T-helper 1 cell treated with Interleukin-12 subunit alpha and Interleukin-12 subunit beta and Interleukin-4 antibody, amounts not matched to agents 30 ng/mL and 1 ng/mL, for 36 hours (primary cell): ENCODE data around the gene ACY1. TPM values are rescaled to one million over a fixed set of nuclear protein-coding genes. Genes with fewer than 3 reads are reported as not detected.

Experiments
- intact Hi-C: fragments of 100-400 bp; cut with micrococcal nuclease; formaldehyde crosslinking; loops from one replicate; pipeline ENCODE4 v1.15.1; 2024
- total RNA-seq: library from RNA; stranded (reverse); gene quantifications from 2 replicates; pipeline ENCODE4 v1.2.3, GENCODE V29; 2022

Gene ACY1
- total RNA-seq, 1 donor from 2014 or later, result 23.1 TPM

DNA sequence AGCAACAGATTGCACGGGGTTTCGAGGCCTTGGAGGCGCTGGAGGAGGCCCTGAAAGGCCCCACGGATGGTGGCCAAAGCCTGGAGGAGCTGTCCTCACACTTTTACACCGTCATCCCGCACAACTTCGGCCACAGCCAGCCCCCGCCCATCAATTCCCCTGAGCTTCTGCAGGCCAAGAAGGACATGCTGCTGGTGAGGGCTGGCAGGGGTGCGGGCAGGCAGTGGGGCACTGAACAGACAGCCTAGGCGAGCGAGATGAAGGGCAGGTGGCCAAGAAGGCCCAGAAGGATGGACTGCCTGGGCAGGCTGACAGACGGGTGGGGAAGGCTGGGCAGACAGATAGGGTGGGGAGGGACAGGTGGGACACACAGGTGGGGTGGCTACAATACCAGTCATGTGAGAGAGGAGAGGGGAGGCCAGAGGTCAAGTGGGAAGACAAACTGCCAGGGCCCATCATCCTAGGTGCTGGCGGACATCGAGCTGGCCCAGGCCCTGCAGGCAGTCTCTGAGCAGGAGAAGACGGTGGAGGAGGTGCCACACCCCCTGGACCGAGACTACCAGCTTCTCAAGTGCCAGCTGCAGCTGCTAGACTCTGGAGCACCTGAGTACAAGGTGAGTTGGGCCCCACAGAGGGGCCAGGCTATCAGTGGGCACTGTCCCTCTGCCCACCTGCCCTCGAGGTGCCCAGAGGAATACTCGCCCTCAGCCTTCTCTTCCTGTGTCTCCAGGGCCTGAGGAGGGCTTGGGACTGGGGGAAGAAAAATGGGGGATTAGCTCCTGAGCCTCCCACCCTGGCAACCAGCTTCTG is 38.1 kb upstream of the ACY1 start:
- intact Hi-C loops, result loop anchor here (10.0 kb wide), 1 partner anchor 1330 kb away; the partner anchor contains the start of genes CISH and MAPKAPK3

DNA sequence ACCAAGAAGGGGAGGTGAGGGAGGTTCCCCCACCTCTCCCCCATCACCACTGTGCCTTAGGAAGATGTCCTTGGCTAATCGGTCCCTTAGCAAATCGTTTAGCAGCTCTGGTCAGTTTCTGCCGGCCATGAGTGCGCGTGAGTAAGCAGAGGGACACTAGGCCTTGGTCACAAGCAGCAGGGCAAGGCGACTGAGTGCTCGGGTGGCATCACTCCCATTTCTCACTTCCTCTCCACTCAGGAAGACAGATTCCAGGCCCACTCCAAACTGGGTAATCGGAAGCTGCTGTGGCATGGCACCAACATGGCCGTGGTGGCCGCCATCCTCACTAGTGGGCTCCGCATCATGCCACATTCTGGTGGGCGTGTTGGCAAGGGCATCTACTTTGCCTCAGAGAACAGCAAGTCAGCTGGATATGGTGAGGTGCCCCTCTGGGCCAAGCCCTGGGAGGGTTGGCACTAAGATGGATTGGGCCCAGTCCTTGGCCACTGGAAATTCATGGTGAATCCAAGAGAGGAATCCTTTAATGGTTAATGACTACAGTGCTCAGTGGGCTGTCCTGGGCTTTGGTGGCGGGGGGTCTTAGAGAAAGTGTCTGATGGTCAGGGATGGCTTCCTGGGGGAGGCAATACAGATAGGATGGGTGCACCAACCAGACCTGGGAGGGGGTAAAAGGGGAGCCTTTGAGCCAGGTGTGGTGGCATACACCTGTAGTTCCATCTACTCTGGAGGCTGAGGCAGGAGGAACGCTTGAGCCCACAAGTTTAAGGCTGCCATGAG is 37.2 kb upstream of the ACY1 start:
- intact Hi-C loops, result loop anchor here (10.0 kb wide), 1 partner anchor 1331 kb away; the partner anchor contains the start of genes CISH and MAPKAPK3

DNA sequence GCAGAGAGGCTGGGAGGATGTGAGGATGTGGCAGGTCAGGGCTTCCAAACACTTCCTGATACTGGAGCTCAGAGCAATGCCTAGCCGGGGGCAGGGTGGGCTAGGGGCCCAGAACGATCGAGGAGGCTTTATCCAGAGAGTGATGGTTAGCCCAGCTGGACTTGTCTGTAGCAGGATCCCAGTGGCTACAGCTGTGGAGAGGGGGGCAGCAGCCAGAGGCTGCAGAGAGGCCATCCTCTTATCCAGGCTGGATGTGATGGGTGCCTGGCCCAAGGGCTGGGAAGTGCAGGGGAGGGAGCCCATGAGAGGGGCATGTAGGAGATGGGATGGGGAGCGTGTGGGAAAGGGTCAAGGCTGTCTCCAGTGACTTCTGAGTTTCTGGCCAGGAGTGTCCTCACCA is 36.5 kb upstream of the ACY1 start:
- intact Hi-C loops, result loop anchor here (10.0 kb wide), 1 partner anchor 1332 kb away; the partner anchor contains the start of genes CISH and MAPKAPK3

DNA sequence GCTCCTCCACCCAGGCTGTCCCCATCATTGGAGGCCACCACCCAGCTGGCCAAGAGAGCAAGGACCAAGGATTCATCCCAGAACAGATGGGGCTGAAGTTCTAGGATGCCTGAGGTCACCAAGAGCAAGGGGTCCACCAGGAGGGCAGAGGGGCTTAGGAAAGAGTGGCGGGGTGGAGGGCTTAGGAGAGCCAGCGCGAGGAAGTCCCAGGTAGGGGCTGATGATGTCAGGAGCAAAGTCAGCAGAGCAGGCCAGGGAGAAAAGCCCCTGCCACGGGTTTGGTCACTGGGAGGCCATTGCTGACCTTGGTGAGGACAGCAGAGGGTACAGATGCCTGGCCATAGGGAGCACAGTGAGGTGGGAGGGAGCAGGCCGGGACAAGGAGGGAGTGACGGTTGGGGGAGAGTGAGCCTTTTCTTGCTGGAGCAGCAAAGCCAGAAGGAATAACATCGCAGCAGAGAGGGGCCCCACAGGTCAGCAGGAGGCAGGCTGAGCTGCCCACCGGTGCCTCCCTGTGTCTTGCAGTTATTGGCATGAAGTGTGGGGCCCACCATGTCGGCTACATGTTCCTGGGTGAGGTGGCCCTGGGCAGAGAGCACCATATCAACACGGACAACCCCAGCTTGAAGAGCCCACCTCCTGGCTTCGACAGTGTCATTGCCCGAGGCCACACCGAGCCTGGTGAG is 36.0 kb upstream of the ACY1 start:
- intact Hi-C loops, result loop anchor here (10.0 kb wide), 1 partner anchor 1333 kb away; the partner anchor contains the start of genes CISH and MAPKAPK3

DNA sequence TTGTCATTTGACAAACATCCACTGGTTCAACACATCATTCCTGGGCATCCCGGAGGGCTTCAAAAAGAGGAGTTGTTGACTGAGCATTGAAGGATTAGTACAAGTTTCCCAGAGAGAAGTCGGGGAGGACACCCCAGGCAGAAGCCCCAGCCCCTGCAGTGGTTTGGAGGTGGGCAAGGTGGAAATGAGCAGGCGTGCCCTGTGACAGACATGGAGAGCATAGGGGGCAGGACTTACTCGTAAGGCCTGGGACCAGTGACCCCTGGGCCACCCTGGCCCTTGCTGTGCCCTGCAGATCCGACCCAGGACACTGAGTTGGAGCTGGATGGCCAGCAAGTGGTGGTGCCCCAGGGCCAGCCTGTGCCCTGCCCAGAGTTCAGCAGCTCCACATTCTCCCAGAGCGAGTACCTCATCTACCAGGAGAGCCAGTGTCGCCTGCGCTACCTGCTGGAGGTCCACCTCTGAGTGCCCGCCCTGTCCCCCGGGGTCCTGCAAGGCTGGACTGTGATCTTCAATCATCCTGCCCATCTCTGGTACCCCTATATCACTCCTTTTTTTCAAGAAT is 35.2 kb upstream of the ACY1 start:
- intact Hi-C loops, result loop anchor here (10.0 kb wide), 1 partner anchor 1333 kb away; the partner anchor contains the start of genes CISH and MAPKAPK3

DNA sequence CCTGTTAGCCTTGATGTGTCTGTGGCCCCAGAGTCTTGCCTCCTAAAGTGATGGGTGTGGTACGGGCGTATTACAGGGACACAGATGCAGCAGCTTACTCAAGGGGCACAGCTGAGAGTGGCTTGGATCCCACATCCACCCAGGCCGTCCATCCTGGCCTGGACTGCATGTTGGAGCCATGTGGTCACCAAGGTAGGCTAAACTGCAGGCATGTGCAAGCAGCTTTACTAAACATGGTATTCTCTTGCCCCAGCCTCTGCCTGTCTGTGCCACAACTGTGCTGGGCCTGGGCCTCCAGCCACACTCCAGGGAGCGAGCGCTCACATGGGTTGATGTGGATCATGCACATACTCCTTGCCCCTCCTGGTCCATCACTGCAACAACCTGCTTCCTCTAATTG is 34.2 kb upstream of the ACY1 start:
- intact Hi-C loops, result loop anchor here (10.0 kb wide), 1 partner anchor 1334 kb away; the partner anchor contains the start of genes CISH and MAPKAPK3

DNA sequence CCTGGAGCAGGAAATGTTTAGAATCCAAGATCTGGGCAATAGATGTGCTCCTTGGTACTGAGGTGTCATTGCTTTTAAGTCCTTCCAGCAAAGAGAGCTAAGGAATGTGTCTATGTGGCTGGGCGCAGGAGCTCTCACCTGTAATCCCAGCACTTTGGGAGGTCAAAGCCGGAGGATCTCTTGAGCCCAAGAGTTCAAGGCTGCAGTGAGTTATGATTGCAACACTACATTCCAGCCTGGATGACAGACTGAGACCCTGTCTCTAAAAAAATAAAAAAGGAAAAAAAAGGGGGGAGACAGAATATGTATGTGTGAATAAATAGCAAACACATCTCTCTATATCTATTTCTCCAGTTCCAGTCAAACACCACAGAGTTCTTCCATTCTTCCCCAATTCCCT is 32.4 kb upstream of the ACY1 start:
- intact Hi-C loops, result no loop called here

DNA sequence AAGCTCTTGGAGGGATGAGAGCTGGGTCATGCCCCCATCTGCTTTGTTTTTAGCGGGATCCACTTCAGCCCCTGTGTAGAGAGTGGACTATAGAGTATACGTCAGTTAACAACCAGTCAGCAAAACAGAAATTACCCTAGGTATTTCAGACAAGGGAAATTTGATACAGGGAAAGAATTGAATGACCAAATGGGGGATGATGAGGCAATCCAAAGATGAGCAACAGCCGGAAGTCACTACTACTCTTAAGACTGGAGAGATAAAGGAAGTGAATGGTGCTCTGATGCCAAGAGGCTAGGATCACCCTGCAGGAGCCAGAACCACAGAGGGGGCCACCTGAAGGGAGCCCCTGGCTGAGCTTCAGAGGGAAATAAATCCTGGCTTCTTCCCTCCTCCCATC is 29.9 kb upstream of the ACY1 start:
- intact Hi-C loops, result no loop called here

DNA sequence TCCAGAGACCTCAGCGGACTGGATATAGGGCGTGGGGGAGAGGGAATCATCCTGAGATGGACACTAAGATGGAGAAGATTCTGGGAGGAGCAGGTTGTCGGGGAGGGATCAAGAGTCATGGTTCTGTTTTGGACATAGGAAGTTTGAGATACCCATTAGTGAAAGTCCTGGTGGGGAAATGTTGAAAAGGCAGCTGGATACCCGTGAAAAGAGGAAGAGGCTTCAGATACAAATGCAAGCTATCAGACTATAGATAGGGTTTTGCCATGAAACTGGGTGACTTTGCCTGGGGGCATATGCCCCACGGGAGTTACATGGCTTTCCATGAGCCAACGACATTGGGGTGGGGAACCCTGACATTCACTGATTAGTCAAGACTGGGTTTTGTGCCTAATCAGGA is 29.2 kb upstream of the ACY1 start:
- intact Hi-C loops, result no loop called here

DNA sequence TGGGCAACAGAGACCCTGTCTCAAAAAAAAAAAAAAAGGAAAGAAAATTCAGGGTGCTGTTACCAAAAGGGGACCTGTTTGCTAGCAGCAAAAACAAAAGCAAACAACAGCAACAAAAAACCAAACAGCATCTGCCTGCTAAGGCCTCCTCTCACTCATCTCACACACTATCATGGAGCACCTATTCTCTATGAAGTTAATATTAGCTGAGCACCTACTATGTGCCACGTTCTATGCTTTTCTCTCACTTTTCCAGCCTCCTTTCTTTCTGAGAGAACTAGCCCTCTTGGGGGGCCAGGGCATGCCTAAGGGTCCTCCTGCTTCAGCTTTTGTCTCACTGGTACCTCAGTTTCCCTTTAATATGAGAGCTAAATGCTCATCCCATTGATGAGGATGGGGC is 28.6 kb upstream of the ACY1 start:
- intact Hi-C loops, result no loop called here

DNA sequence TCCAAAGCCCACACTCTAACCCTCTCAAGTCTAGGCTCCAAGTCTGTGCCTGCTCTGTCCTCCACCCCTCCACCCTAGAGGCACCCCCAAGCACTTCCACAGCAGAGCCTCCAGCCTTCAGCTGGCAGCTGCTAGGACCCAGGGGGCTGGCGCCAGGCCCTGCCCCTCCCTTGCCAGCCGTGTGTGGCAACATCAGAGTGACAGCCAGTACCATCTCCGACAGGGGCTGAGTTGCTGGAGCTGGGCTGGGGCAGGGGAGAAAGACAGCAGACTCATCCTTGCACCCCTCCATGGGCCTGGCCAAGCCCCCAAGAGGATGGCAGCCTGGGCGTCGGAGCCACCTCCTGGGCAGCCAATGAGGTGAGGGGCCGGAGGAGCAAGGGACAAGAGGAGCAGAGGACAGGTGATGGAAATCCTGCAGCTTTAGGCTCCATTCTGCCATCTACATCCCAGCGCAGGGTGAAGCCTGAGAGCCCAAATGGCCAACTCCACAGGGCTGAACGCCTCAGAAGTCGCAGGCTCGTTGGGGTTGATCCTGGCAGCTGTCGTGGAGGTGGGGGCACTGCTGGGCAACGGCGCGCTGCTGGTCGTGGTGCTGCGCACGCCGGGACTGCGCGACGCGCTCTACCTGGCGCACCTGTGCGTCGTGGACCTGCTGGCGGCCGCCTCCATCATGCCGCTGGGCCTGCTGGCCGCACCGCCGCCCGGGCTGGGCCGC is 28.0 kb upstream of the ACY1 start, which contains the start of gene GPR62:
GPR62 (plus strand) TSS at position 207 of the 718 bp plus-strand sequence; CDS start at position 479, 272 bp downstream.
- intact Hi-C loops, result no loop called here

DNA sequence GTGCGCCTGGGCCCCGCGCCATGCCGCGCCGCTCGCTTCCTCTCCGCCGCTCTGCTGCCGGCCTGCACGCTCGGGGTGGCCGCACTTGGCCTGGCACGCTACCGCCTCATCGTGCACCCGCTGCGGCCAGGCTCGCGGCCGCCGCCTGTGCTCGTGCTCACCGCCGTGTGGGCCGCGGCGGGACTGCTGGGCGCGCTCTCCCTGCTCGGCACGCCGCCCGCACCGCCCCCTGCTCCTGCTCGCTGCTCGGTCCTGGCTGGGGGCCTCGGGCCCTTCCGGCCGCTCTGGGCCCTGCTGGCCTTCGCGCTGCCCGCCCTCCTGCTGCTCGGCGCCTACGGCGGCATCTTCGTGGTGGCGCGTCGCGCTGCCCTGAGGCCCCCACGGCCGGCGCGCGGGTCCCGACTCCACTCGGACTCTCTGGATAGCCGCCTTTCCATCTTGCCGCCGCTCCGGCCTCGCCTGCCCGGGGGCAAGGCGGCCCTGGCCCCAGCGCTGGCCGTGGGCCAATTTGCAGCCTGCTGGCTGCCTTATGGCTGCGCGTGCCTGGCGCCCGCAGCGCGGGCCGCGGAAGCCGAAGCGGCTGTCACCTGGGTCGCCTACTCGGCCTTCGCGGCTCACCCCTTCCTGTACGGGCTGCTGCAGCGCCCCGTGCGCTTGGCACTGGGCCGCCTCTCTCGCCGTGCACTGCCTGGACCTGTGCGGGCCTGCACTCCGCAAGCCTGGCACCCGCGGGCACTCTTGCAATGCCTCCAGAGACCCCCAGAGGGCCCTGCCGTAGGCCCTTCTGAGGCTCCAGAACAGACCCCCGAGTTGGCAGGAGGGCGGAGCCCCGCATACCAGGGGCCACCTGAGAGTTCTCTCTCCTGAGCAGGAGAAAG is 27.2 kb upstream of the ACY1 start:
- intact Hi-C loops, result no loop called here

DNA sequence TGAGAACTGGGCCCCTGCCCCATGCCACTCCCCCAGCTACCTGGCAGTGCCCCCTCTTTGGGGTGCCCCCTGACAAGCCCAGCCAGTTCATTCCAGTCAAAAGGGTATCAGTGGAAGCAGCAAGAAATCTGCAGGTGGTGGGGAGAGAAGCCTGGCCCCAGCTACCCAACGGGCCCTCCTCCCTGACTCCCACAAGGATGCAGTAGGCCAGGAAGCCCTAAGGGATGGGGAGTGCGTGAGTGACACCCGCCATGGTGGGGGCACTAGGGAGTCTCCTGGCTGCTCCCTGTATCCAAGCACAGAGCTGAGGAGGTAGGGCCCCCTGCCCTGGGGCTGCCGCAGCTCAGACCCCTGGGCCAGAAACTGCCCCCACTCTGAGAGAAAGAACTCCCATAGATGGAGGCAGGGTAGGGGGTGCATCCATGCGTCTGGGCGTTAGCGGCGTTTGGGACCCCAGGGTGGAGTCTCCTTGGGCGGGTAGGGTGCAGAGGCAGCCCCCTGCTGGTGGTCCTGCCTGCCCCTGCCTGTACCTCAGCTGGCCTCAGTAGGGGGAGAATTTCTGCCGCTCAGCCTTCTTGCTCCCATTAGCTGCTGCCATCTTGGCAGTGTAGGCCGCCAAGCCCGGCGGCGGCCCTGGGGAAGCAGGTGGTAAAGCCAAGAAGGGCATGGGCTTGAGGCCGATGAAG is 25.7 kb upstream of the ACY1 start:
- intact Hi-C loops, result no loop called here

DNA sequence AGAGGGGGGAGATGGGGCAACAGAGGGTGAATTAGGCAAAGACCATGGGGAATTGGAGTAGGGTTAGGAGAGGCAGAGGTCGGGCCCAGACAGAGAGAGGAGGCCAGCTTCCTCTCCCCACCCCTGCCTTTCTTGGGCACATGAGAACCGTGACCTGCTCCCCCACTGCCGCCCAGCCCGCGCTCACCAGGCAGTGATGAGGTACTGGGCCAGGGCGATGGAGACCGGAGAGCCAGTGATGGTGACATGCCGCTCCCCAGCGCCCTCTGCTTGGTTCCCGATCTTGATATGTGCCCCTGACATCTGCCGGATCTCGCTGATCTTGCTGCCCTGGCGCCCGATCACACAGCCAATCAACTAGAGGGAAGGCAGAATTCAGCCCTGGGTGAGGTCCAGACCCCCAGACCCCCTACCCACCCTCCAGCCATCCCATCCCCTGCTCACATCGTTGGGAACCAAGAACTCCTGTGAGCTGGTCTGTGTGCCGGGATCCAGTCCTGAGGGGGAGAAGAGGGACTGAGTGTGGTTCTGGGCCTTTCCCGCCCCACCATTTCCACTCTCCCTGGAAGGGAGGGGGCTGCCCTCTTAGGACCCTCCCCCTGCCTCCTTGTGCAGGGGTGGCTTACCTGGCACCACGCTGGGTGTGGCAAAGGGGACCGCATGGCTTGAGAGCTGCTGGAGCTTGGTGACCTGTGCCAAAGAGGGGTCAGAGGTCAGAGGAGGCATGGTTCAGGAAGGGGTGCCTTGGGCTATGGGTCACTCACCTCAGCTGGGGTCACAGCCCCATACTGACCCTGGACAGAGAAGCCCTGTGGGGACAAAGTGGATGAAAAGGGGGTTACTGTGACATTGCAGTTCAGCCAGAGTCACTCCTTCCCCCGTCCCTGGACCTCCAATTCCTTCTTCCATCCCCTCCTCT is 24.5 kb upstream of the ACY1 start:
- intact Hi-C loops, result no loop called here

DNA sequence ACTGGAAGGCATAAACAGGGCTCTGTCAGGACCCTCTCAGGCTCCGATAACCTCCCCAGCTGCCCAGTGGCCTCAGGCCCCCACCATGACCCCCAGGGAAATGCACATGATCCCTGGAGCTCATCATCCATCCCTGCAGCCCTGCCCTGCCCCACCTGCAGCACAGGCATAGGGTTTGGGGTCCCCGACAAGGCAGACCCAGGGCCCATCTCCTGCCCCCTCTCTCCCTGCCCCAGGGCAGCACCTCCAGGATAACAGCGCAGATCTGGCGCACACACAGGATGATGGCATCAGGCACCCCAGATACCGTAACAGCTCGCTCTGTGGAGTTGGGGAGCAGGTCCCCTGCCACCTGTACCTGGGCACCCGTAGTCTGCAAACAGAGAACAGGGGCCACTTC is 23.7 kb upstream of the ACY1 start:
- intact Hi-C loops, result no loop called here

DNA sequence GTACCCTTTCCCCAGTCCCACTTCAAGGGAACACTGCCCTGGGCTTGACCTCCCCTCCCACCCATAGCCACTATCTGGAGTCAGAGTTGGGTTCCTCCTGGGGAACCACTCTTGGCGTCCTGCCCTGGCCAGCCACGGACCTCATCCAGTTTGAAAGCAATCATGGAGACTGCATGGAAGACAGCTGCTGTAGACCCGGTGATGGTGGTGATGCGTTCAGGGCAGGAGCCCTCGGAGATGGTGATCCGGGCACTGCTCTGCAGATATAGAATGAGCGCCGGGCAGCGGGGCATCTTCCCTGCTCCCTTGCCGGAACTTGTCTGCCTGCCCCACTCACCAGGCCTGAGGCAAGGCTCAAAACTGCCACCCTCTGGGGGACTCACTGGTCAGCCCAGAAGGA is 22.9 kb upstream of the ACY1 start:
- intact Hi-C loops, result no loop called here

DNA sequence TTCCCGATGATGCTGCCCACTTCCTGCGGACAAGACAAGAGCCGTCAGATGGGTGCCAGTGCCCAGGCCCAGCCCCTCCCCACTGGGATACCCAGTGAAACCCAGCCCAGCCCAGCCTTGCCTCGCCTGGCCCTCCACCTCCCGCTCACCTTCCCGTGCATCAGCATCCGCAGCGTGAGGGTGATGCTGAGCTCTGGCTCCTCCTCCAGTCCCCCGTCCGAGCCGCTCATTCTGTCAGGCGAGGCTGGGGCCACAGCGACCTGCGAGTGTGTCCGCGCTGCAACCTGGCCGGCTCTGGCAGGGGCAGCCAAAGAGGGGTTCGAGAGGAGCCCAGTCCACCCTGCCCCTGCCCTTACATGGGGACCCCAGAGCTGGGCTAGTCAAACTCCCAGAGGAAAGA is 22.3 kb upstream of the ACY1 start:
- intact Hi-C loops, result no loop called here
